HEK293T (cell line): ENCODE measurements around the gene OR10D3.

ENCODE experiments used
- CTCF ChIA-PET: fragments of 350-600 bp; formaldehyde crosslinking; extraction: SDS; loops from one replicate; lab custom pipeline; 2021; ENCODE audit warnings: antibody characterized with exemption, inconsistent platforms; lab: Yijun Ruan, JAX
- POLR2A ChIA-PET: fragments of 350-600 bp; formaldehyde crosslinking; extraction: SDS; loops from one replicate; lab custom pipeline; 2020; ENCODE audit warnings: antibody characterized with exemption, inconsistent platforms; lab: Yijun Ruan, JAX
- DNase-seq: peaks from one replicate; pipeline ENCODE4 v3.0.0; 2012; ENCODE audit warnings: mixed read lengths; ENCODE audit errors: extremely low spot score
- ARNT ChIP-seq: fragments of 450-650 bp; IDR thresholded peaks from 2 replicates; pipeline ENCODE4 v1.6.1; 2017; ENCODE audit warnings: mild to moderate bottlenecking
- BHLHE40 ChIP-seq: fragments of 450-650 bp; IDR thresholded peaks from 2 replicates; pipeline ENCODE4 v1.6.1; 2016; ENCODE audit warnings: mild to moderate bottlenecking, moderate library complexity, borderline replicate concordance
- CTBP1 ChIP-seq: fragments of 450-650 bp; IDR thresholded peaks from 2 replicates; pipeline ENCODE4 v1.6.1; 2016; ENCODE audit warnings: borderline replicate concordance
- ELF4 ChIP-seq: fragments of 450-650 bp; IDR thresholded peaks from 2 replicates; pipeline ENCODE4 v1.6.1; 2017; ENCODE audit warnings: antibody characterized with exemption
- FOXA1 ChIP-seq: fragments of 450-650 bp; IDR thresholded peaks from 2 replicates; pipeline ENCODE4 v1.6.1; 2016; ENCODE audit warnings: mild to moderate bottlenecking
- FOXK2 ChIP-seq: fragments of 450-650 bp; IDR thresholded peaks from 2 replicates; pipeline ENCODE4 v1.6.1; 2016; ENCODE audit warnings: mild to moderate bottlenecking
- FOXM1 ChIP-seq: fragments of 450-650 bp; IDR thresholded peaks from 2 replicates; pipeline ENCODE4 v1.6.1; 2017; ENCODE audit warnings: mild to moderate bottlenecking, borderline replicate concordance
- HDGF ChIP-seq: fragments of 450-650 bp; IDR thresholded peaks from 2 replicates; pipeline ENCODE4 v1.6.1; 2017; ENCODE audit warnings: antibody characterized with exemption, borderline replicate concordance
- L3MBTL2 ChIP-seq: fragments of 450-650 bp; conservative IDR thresholded peaks from 2 replicates; pipeline ENCODE4 v1.6.1; 2016; ENCODE audit warnings: mild to moderate bottlenecking
- LEF1 ChIP-seq: fragments of 450-650 bp; IDR thresholded peaks from 2 replicates; pipeline ENCODE4 v1.6.1; 2017; ENCODE audit warnings: mild to moderate bottlenecking, borderline replicate concordance
- NFRKB ChIP-seq: fragments of 450-650 bp; IDR thresholded peaks from 2 replicates; pipeline ENCODE4 v1.6.1; 2016; ENCODE audit warnings: mild to moderate bottlenecking, moderate library complexity
- PKNOX1 ChIP-seq: fragments of 450-650 bp; IDR thresholded peaks from 2 replicates; pipeline ENCODE4 v1.6.1; 2016
- SP1 ChIP-seq: fragments of 450-650 bp; IDR thresholded peaks from 2 replicates; pipeline ENCODE4 v1.6.1; 2017
- SUZ12 ChIP-seq: fragments of 450-650 bp; IDR thresholded peaks from 2 replicates; pipeline ENCODE4 v1.6.1; 2016; ENCODE audit warnings: mild to moderate bottlenecking
- TARDBP ChIP-seq: fragments of 450-650 bp; IDR thresholded peaks from 2 replicates; pipeline ENCODE4 v1.6.1; 2016
- ZNF384 ChIP-seq: fragments of 450-650 bp; IDR thresholded peaks from 2 replicates; pipeline ENCODE4 v1.6.1; 2016

Gene OR10D3

DNA sequence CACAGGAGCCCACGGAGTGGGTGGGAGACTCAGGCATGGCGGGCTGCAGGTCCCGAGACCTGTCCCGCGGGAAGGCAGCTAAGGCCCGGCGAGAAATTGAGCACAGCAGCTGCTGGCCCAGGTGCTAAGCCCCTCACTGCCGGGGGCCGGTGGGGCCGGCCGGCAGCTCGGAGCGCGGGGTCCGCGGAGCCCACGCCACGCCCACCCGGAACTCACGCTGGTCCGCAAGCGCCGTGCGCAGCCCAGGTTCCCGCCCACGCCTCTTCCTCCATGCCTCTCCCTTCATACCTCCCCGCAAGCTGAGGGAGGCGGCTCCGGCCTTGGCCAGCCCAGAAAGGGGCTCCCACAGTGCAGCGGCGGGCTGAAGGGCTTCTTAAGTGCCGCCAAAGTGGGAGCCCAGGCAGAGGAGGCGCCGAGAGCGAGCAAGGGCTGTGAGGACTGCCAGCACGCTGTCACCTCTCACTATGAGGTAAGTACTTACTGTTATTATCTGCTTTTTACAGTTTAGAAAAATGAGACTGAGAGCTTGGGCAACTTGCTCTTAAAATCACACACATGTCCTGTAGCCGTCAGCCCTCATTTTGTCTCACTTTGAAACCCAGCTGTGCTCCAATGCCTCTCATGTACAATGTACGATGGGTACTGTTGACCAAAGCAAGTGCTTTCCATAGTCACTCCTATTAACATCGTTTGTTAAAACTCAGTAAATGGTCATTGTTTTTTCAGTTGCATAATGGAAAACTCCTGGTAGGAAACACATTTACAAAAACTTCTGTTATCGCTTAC, 12.2 kb upstream of the OR10D3 start:
- ChIA-PET CTCF (no interaction called here), POLR2A (no interaction called here)
- no peak for DNase-seq
- TF ChIP-seq CTBP1 (no peak), FOXA1 (no peak), LEF1 (no peak), TARDBP (no peak), ARNT (no peak), L3MBTL2 (no peak), SP1 (no peak), HDGF (no peak), ELF4 (no peak), NFRKB (no peak), PKNOX1 (no peak), FOXK2 (no peak), FOXM1 (no peak), BHLHE40 (no peak), SUZ12 (no peak), ZNF384 (no peak)

- DNase-seq, result no peak
- TF ChIP-seq PKNOX1, result peak; percentile 53
- no peak for TF ChIP-seq FOXK2
- POLR2A ChIA-PET, result no interaction called here
- CTCF ChIA-PET, result no interaction called here
These were observed 11.0 kb upstream of the OR10D3 start for GRCh38 chr11:124172101-124172500.

DNA sequence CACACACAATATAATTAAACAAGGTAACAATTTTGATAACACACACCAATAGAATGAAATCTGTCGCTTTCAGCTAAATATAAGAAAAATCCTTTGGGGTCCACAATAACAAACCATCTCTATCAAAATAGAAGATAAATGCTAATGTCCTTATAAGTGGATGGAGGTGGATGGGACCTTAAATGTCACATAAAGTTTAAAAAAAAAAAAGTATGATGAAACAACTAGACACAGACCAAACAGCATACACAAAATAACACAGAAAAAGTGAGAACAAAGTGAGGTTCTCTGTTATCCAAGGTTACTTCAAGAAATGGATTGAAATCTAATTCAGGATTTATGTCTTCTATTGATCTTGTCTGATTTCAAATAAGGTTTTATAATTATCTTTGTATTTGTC, 10.5 kb upstream of the OR10D3 start:
- POLR2A ChIA-PET, result no interaction called here
- CTCF ChIA-PET, result interaction anchor here (1.0 kb wide), 1 partner anchor 22 kb away, joined by 3 read pairs; no protein-coding TSS in a partner anchor
- no peak for TF ChIP-seq FOXM1
- no peak for TF ChIP-seq FOXK2
- TF ChIP-seq ARNT, result no peak
- no peak for TF ChIP-seq CTBP1
- no peak for TF ChIP-seq BHLHE40
- TF ChIP-seq SUZ12, result no peak
- no peak for TF ChIP-seq TARDBP
- no peak for TF ChIP-seq PKNOX1
- no peak for TF ChIP-seq L3MBTL2
- no peak for TF ChIP-seq ELF4
- no peak for TF ChIP-seq NFRKB
- no peak for TF ChIP-seq ZNF384
- no peak for TF ChIP-seq LEF1
- no peak for TF ChIP-seq HDGF
- DNase-seq, result no peak

- ChIA-PET POLR2A (no interaction called here), CTCF (interaction anchor here (1.0 kb wide), 2 partner anchors 21 to 103 kb away, joined by 3 read pairs; no protein-coding TSS in a partner anchor)
- DNase-seq, result no peak
These were observed 9.1 kb upstream of the OR10D3 start for GRCh38 chr11:124174001-124174583.

DNA sequence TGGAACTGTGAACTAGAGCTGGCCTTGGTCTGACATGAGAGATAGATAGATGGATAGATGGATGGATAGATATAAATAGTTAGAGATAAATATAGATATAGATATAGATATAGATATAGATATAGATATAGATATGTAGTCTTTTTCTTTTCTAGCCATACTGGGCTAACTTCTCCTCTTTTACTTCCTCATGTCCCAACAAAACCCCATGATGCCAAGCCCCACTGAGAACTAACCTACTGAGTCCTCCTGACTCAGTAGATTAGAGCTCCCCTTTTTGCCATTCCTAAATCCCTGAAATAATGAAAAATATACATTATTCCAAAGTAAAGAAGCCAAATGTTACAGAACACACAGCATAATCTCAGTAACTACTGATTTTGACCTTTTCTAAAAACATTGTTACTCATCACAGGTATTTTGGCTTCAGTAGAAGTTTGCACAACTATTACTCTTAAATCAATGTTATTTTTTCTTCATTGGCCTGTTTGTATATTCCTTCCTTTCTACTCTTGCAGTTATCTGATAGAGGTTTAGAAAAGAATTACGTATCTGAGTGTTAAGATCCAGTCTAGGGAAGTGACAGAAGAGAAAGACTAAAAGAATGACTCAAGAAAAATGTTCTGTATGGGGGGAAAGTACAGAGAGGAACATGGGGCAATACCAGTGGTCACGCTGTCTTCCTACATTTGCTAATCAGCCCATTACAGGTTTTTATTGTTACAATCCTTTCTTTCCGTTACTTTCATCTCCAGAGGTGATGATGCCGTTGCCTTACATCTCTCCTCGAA, 6.0 kb upstream of the OR10D3 start:
- ChIA-PET POLR2A (no interaction called here), CTCF (no interaction called here)
- no peak for TF ChIP-seq SP1
- TF ChIP-seq CTBP1, result no peak
- TF ChIP-seq ZNF384, result no peak
- TF ChIP-seq L3MBTL2, result no peak
- TF ChIP-seq TARDBP, result no peak
- DNase-seq, result no peak

More at GRCh38 chr11:124174001-124174583, 9.1 kb upstream of the OR10D3 start:
- TF ChIP-seq FOXK2 (no peak), ZNF384 (no peak), CTBP1 (no peak)

GRCh38 chr11:124179310-124179709, 3.8 kb upstream of the OR10D3 start:
- CTCF ChIA-PET, result no interaction called here
- POLR2A ChIA-PET, result no interaction called here
- DNase-seq, result no peak
- TF ChIP-seq SUZ12, result no peak
- TF ChIP-seq ZNF384, result no peak
- TF ChIP-seq NFRKB, result no peak
- TF ChIP-seq LEF1, result no peak
- TF ChIP-seq FOXA1, result no peak
- TF ChIP-seq ELF4, result no peak
- TF ChIP-seq L3MBTL2, result no peak
- no peak for TF ChIP-seq ARNT
- TF ChIP-seq HDGF, result no peak
- no peak for TF ChIP-seq SP1
- no peak for TF ChIP-seq TARDBP
- TF ChIP-seq CTBP1, result no peak
- TF ChIP-seq PKNOX1, result no peak
- TF ChIP-seq FOXK2, result no peak
- no peak for TF ChIP-seq BHLHE40
- no peak for TF ChIP-seq FOXM1
